Ishikawa (cell line): Measurements from ENCODE around the gene UNC5C.

Source experiments
- CEBPB ChIP-seq: IDR thresholded peaks from 2 replicates; pipeline ENCODE4 v1.6.1; 2012
- CREB1 ChIP-seq: IDR thresholded peaks from 2 replicates; pipeline ENCODE4 v1.6.1; 2012; ENCODE audit warnings: low read depth
- EGR1 ChIP-seq: IDR thresholded peaks from 2 replicates; pipeline ENCODE4 v1.6.1; 2012
- EP300 ChIP-seq: IDR thresholded peaks from 2 replicates; pipeline ENCODE4 v1.6.1; 2012; ENCODE audit warnings: borderline replicate concordance
- FOXM1 ChIP-seq: IDR thresholded peaks from 2 replicates; pipeline ENCODE4 v1.6.1; 2012; ENCODE audit warnings: low read depth, borderline replicate concordance
- MAX ChIP-seq: IDR thresholded peaks from 2 replicates; pipeline ENCODE4 v1.6.1; 2012
- NFIC ChIP-seq: IDR thresholded peaks from 2 replicates; pipeline ENCODE4 v1.6.1; 2012
- RAD21 ChIP-seq: IDR thresholded peaks from 2 replicates; pipeline ENCODE4 v1.6.1; 2012; ENCODE audit warnings: low read depth
- REST ChIP-seq: IDR thresholded peaks from 2 replicates; pipeline ENCODE4 v1.6.1; 2012; ENCODE audit warnings: low read depth, mild to moderate bottlenecking
- TAF1 ChIP-seq: IDR thresholded peaks from 2 replicates; pipeline ENCODE4 v1.6.1; 2012; ENCODE audit warnings: low read depth, mild to moderate bottlenecking
- TCF12 ChIP-seq: IDR thresholded peaks from 2 replicates; pipeline ENCODE4 v1.6.1; 2012; ENCODE audit warnings: low read depth
- TEAD4 ChIP-seq: IDR thresholded peaks from 2 replicates; pipeline ENCODE4 v1.6.1; 2012
- USF1 ChIP-seq: IDR thresholded peaks from 2 replicates; pipeline ENCODE4 v1.6.1; 2012
- YY1 ChIP-seq: IDR thresholded peaks from 2 replicates; pipeline ENCODE4 v1.6.1; 2012; ENCODE audit warnings: low read depth
- ZBTB7A ChIP-seq: IDR thresholded peaks from 2 replicates; pipeline ENCODE4 v1.6.1; 2012; ENCODE audit warnings: low read depth

The UNC5C gene

DNA sequence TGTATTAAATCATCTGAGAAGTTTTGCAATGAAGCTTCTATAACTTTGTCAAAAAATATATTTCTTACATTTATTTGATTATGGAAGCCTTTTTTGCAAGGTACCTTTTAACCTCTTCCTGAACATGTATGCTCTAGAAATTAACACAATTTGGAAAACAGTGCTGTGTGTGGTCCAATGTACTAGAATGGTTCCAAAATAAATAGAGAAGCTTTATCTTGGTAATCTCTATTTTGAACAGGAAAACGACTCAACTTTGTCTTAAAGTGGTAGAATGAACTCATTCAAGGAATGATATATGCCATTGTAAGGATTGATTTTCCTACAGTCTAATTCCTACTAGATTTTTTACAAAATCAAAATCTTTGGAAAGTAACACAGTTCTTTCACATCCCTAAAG, 248.5 kb downstream of the UNC5C start:
- no peak for TF ChIP-seq EGR1

- TF ChIP-seq CREB1 (no peak), TAF1 (no peak), RAD21 (no peak), REST (no peak), FOXM1 (no peak), NFIC (no peak), TEAD4 (no peak), EP300 (no peak), MAX (no peak), USF1 (no peak), CEBPB (no peak), YY1 (no peak)
Measured at GRCh38 chr4:95296052-95296451, 252.7 kb downstream of the UNC5C start.

- TF ChIP-seq USF1 (no peak), TEAD4 (no peak), REST (no peak), RAD21 (no peak), ZBTB7A (no peak), CREB1 (no peak), TAF1 (no peak)
Measured at GRCh38 chr4:95295157-95295556, 253.6 kb downstream of the UNC5C start.

- TF ChIP-seq EGR1 (no peak), YY1 (no peak), TCF12 (no peak), NFIC (no peak), TEAD4 (no peak), CREB1 (no peak), TAF1 (no peak), REST (no peak)
Measured at GRCh38 chr4:95294321-95294720, 254.5 kb downstream of the UNC5C start.

- TF ChIP-seq YY1 = no peak
- TF ChIP-seq USF1 = no peak
- no peak for TF ChIP-seq CREB1
- no peak for TF ChIP-seq REST
- no peak for TF ChIP-seq FOXM1
- TF ChIP-seq TEAD4 = no peak
- TF ChIP-seq TAF1 = no peak
- TF ChIP-seq EP300 = no peak
- no peak for TF ChIP-seq EGR1
- no peak for TF ChIP-seq MAX
- no peak for TF ChIP-seq ZBTB7A
- TF ChIP-seq CEBPB = no peak
- no peak for TF ChIP-seq NFIC
- TF ChIP-seq RAD21 = no peak
- no peak for TF ChIP-seq TCF12
Measured at GRCh38 chr4:95293014-95293413, 255.8 kb downstream of the UNC5C start.
